Measurements from ENCODE around the gene ECPAS. TPM values are rescaled to one million over a fixed set of nuclear protein-coding genes. Genes with fewer than 3 reads are reported as not detected.

The ECPAS gene
- total RNA-seq, 1 experiment from 2014 or later, result 123 TPM

GRCh38 chr9:111481885-111482636 is 2.1 kb downstream of the ECPAS start:
- Histone ChIP-seq H3K4me1 (replicated peaks; ENCODE audit: insufficient read depth) (peaks cover 19% of the 10 kb centered on the region), H3K9me3 (ENCODE audit: insufficient read depth, low read depth) (no peaks in the 10 kb centered on the region), H3K9me2 (ENCODE audit: insufficient read depth) (no peaks in the 10 kb centered on the region), H3K27ac (peak overlapping the region; percentile 94), H3K4me3 (peak overlapping the region; percentile 85), H4K20me1 (ENCODE audit: insufficient read depth) (peaks cover 24% of the 10 kb centered on the region; the same call in 1 of the 2 replicates), H3F3A (ENCODE audit: insufficient read depth, low read depth) (peaks cover 33% of the 10 kb centered on the region), H3K27me3 (ENCODE audit: insufficient read depth, low read depth) (no peaks in the 10 kb centered on the region), H3K79me2 (ENCODE audit: low read depth) (peaks cover 74% of the 10 kb centered on the region), H3K36me3 (ENCODE audit: low read depth) (no peaks in the 10 kb centered on the region), H3K4me2 (peak overlapping the region; percentile 85), H2AFZ (peak overlapping the region; percentile 84; the same call in 1 of the 2 replicates)
- intact Hi-C loops (cut with micrococcal nuclease; ENCODE audit: unreplicated experiment), result loop anchor here (1.0 to 5.0 kb wide), 2 partner anchors 26 to 180 kb away; partner anchors contain the start of gene GNG10
- POLR2A ChIA-PET (ENCODE audit: unreplicated experiment), result interaction anchor here (0.7 kb wide), 1 partner anchor 247 kb away, joined by 4 read pairs; no protein-coding TSS in a partner anchor
- peak in 1 of 2 experiments; percentile 64 for DNase-seq
- TF ChIP-seq CTCF (conservative IDR thresholded peaks at IDR 0.05) (no peak), EZH2 (IDR thresholded peaks at IDR 0.05; ENCODE audit: low read depth) (no peak)
- CTCF ChIA-PET, result no interaction called here
- BruUV-seq (replicated peaks), result TSS peak; percentile 54

DNA sequence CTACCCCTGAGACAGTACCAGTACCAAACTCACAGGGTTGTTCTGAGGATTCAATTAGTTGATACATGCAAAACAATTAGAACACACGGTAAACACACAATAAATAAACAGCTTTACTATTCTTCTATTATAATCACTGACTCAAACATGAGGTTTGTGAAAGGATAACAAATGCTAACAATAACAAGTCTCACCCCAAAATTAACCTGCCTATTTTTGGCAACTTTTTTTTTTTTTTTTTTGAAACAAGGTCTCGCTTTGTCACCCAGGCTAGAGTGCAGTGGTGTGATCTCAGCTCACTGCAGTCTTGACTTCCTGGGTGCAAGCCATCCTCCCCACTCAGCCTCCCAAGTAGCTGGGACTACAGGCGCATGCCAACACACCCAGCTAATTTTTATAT is 6.5 kb downstream of the ECPAS start:
- Histone ChIP-seq H3K4me1 (replicated peaks; ENCODE audit: insufficient read depth) (peaks cover 9% of the 10 kb centered on the region; the same call in 1 of the 2 replicates), H3F3A (ENCODE audit: insufficient read depth, low read depth) (peaks cover 14% of the 10 kb centered on the region), H3K36me3 (ENCODE audit: low read depth) (no peaks in the 10 kb centered on the region), H3K4me2 (no peak overlapping the region), H3K27me3 (ENCODE audit: insufficient read depth, low read depth) (no peaks in the 10 kb centered on the region), H3K9me3 (ENCODE audit: insufficient read depth, low read depth) (no peaks in the 10 kb centered on the region), H2AFZ (no peak overlapping the region), H3K27ac (no peak overlapping the region), H4K20me1 (ENCODE audit: insufficient read depth) (peaks cover 47% of the 10 kb centered on the region), H3K9me2 (ENCODE audit: insufficient read depth) (no peaks in the 10 kb centered on the region), H3K4me3 (no peak overlapping the region), H3K79me2 (ENCODE audit: low read depth) (peaks cover 100% of the 10 kb centered on the region)
- no peak for DNase-seq
- CTCF ChIA-PET, result interaction anchor here (0.7 kb wide), 1 partner anchor 180 kb away, joined by 6 read pairs; no protein-coding TSS in a partner anchor
- TF ChIP-seq CTCF (conservative IDR thresholded peaks at IDR 0.05) (no peak), EZH2 (IDR thresholded peaks at IDR 0.05; ENCODE audit: low read depth) (no peak)
- no TSS peak for BruUV-seq (replicated peaks)
- intact Hi-C loops (cut with micrococcal nuclease; ENCODE audit: unreplicated experiment), result no loop called here
- POLR2A ChIA-PET (ENCODE audit: unreplicated experiment), result no interaction called here

DNA sequence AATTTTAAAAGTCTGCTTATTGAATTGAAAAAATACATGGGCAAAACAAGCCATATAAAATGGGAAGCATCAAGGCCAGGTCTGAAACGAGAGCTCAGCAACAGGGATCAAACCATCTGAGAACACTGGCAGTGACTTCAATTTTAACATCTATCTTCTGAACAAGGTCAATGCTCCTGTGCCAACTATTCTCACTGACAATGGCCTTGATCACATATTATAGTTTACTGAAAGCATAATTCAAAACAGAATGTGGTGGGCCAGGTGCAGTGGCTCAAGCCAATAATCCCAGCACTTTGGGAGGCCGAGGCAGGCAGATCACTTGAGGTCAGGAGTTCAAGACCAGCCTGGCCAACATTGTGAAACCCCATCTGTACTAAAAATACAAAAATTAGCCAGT is 9.0 kb downstream of the ECPAS start:
- ChIA-PET POLR2A (ENCODE audit: unreplicated experiment) (no interaction called here), CTCF (no interaction called here)
- peaks cover 4% of the 10 kb centered on the region; the same call in 1 of the 2 replicates for H3F3A ChIP-seq (ENCODE audit: insufficient read depth, low read depth)
- intact Hi-C loops (cut with micrococcal nuclease; ENCODE audit: unreplicated experiment), result no loop called here
- H3K9me3 ChIP-seq (ENCODE audit: insufficient read depth, low read depth), result no peaks in the 10 kb centered on the region
- H3K9me2 ChIP-seq (ENCODE audit: insufficient read depth), result no peaks in the 10 kb centered on the region
- H3K4me1 ChIP-seq (replicated peaks; ENCODE audit: insufficient read depth), result no peaks in the 10 kb centered on the region
- no peaks in the 10 kb centered on the region for H3K36me3 ChIP-seq (ENCODE audit: low read depth)
- H3K27ac ChIP-seq, result no peak overlapping the region
- no peak for TF ChIP-seq CTCF (conservative IDR thresholded peaks at IDR 0.05)
- H3K79me2 ChIP-seq (ENCODE audit: low read depth), result peaks cover 100% of the 10 kb centered on the region
- DNase-seq, result no peak
- H3K4me3 ChIP-seq, result no peak overlapping the region
- no peaks in the 10 kb centered on the region for H3K27me3 ChIP-seq (ENCODE audit: insufficient read depth, low read depth)
- H3K4me2 ChIP-seq, result no peak overlapping the region
- no TSS peak for BruUV-seq (replicated peaks)
- peaks cover 50% of the 10 kb centered on the region for H4K20me1 ChIP-seq (ENCODE audit: insufficient read depth)
- H2AFZ ChIP-seq, result no peak overlapping the region

Measured in PC-9 (cell line).